ENCODE measurements around the gene CAPN13. TPM values are rescaled to one million over a fixed set of nuclear protein-coding genes. Genes with fewer than 3 reads are reported as not detected.
A peak's percentile ranks its signal among the peaks of the same experiment; 100 is the strongest.

The CAPN13 gene
- total RNA-seq, 1 experiment from 2014 or later = 5.7 TPM

GRCh38 chr2:30780776-30781330 lies 26.4 kb downstream of the CAPN13 start:
- Histone ChIP-seq H2BK15ac (ENCODE audit: low read depth, low read length) (no peak overlapping the region), H4K5ac (ENCODE audit: insufficient read length, low read depth, low read length) (no peak overlapping the region), H2AFZ (ENCODE audit: low read length) (no peak overlapping the region), H3K4ac (ENCODE audit: low read depth, low read length) (no peak overlapping the region), H4K20me1 (ENCODE audit: control insufficient read depth, insufficient read depth, insufficient read length) (no peaks in the 10 kb centered on the region), H3K27ac (ENCODE audit: insufficient read length, low read depth, low read length) (no peak overlapping the region), H4K8ac (replicated peaks; ENCODE audit: insufficient read length, low read depth, low read length) (no peak overlapping the region), H3K23me2 (ENCODE audit: insufficient read length, low read depth, low read length, poor library complexity, severe bottlenecking) (no peaks in the 10 kb centered on the region), H3K4me1 (ENCODE audit: insufficient read depth, low read length) (no peaks in the 10 kb centered on the region), H3K56ac (ENCODE audit: insufficient read length, low read depth, low read length) (no peak overlapping the region), H3K9me3 (ENCODE audit: control insufficient read depth, low read depth, low read length) (no peaks in the 10 kb centered on the region), H3K79me1 (ENCODE audit: insufficient read depth, low read depth, low read length, poor library complexity, severe bottlenecking) (no peaks in the 10 kb centered on the region), H3K14ac (ENCODE audit: insufficient read depth, low read length) (no peak overlapping the region), H3K9ac (ENCODE audit: extremely low read depth, insufficient read length, low read length) (no peak overlapping the region), H4K91ac (ENCODE audit: insufficient read length, low read depth, low read length) (no peak overlapping the region), H2BK120ac (ENCODE audit: low read depth, low read length, poor library complexity, severe bottlenecking) (no peak overlapping the region), H2BK5ac (ENCODE audit: insufficient read length, low read length) (no peak overlapping the region), H3K27me3 (ENCODE audit: insufficient read depth, low read length) (no peaks in the 10 kb centered on the region), H2BK20ac (ENCODE audit: low read depth, low read length, poor library complexity, severe bottlenecking) (no peak overlapping the region), H3K23ac (ENCODE audit: insufficient read length, low read depth, low read length) (no peak overlapping the region), H3K18ac (ENCODE audit: insufficient read length, low read depth, low read length) (no peak overlapping the region), H2AK5ac (ENCODE audit: insufficient read length, low read length) (no peak overlapping the region), H3K79me2 (ENCODE audit: insufficient read depth, low read length) (no peaks in the 10 kb centered on the region), H2BK12ac (ENCODE audit: insufficient read length, low read depth, low read length) (no peak overlapping the region), H3K4me2 (ENCODE audit: insufficient read depth, insufficient read length, low read length) (no peak overlapping the region), H3T11ph (ENCODE audit: low read length) (no peak overlapping the region)
- Mint-ChIP-seq H3K9me3 (no peaks in the 10 kb centered on the region), H3K4me1 (no peaks in the 10 kb centered on the region), H3K27ac (no peak overlapping the region; a peak in 1 of 7 replicates), H3K4me3 (no peak overlapping the region), H3K27me3 (ENCODE audit: low read depth) (no peaks in the 10 kb centered on the region), H3K36me3 (ENCODE audit: insufficient read depth in 1 of 3, low read depth in 3 of 3) (no peaks in the 10 kb centered on the region)
- DNase-seq = peak; percentile 13
- WGBS (ENCODE audit: extremely low coverage, insufficient read length, low lambda C conversion rate) = no CpG with 5 or more reads among the region's 5 CpGs
- no peak for TF ChIP-seq CTCF (conservative IDR thresholded peaks at IDR 0.05)
